AG09309 (cell line): ENCODE results near the gene IRAK2.

Source experiments
- DNase-seq: peaks from one replicate; pipeline ENCODE4 v3.0.0-alpha.2; 2010; ENCODE audit warnings: low read depth
- H3K4me3 ChIP-seq: 2 replicates; pipeline ENCODE4 v1.5.1; 2011; ENCODE audit warnings: mild to moderate bottlenecking, low read depth, low read length, moderate library complexity; ENCODE audit not compliant: control insufficient read depth
- CTCF ChIP-seq: IDR thresholded peaks from 2 replicates; pipeline ENCODE4 v1.5.1; 2011; ENCODE audit warnings: mild to moderate bottlenecking, low read depth, low read length, inconsistent platforms; ENCODE audit not compliant: insufficient read depth, control insufficient read depth; ENCODE audit errors: missing control alignments

Gene IRAK2

GRCh38 chr3:10206166-10206511 lies 41.4 kb downstream of the IRAK2 start:
- no peak overlapping the region for H3K4me3 ChIP-seq
- DNase-seq = no peak
- TF ChIP-seq CTCF = no peak

- no peak for TF ChIP-seq CTCF
- H3K4me3 ChIP-seq = no peak overlapping the region
- DNase-seq = no peak
Measured at GRCh38 chr3:10213156-10213792, 48.6 kb downstream of the IRAK2 start.

GRCh38 chr3:10215578-10216368 lies 51.1 kb downstream of the IRAK2 start:
- DNase-seq = no peak
- TF ChIP-seq CTCF = no peak
- no peak overlapping the region for H3K4me3 ChIP-seq

- no peak overlapping the region for H3K4me3 ChIP-seq
- DNase-seq = no peak
- TF ChIP-seq CTCF = no peak
Measured at GRCh38 chr3:10217359-10217758, 52.6 kb downstream of the IRAK2 start.

GRCh38 chr3:10219737-10220136 lies 55.0 kb downstream of the IRAK2 start:
- TF ChIP-seq CTCF = no peak
- no peak for DNase-seq

GRCh38 chr3:10223676-10224639 lies 59.2 kb downstream of the IRAK2 start:
- TF ChIP-seq CTCF = no peak
- no peak overlapping the region for H3K4me3 ChIP-seq
- DNase-seq = no peak

More at GRCh38 chr3:10219737-10220136, 55.0 kb downstream of the IRAK2 start:
- H3K4me3 ChIP-seq = no peak overlapping the region
